GM10266 (cell line): ENCODE results near the gene OVCH2.

ENCODE experiments used
- DNase-seq: peaks from one replicate; pipeline ENCODE4 v3.0.0; 2012; ENCODE audit errors: extremely low spot score
- TF ChIP-seq, protein P1 (sequence below): IDR thresholded peaks from 2 replicates; pipeline ENCODE4 v1.5.1; 2012; ENCODE audit warnings: mild to moderate bottlenecking, low read depth; ENCODE audit not compliant: control insufficient read depth, insufficient read depth; ENCODE audit errors: missing control alignments

The OVCH2 gene

DNA sequence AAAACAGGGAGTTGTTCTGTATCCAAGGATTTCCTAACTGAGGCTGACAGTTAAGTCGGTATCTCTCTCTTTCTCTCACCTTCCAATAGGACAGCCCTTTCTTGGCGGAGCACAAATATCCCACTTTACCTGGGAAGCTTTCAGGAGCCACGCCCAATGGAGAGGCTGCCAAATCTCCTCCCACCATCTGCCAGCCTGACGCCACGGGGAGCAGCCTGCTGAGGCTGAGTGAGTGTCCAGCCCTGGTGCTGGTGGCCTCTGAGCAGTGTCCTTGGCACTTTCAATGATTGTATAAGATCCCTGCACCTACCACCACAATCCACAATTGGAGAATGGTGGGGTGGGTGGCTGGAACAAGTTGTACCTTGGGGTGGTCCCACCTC, 66.6 kb downstream of the OVCH2 start:
- no peak for DNase-seq
- TF ChIP-seq, protein P1, sequence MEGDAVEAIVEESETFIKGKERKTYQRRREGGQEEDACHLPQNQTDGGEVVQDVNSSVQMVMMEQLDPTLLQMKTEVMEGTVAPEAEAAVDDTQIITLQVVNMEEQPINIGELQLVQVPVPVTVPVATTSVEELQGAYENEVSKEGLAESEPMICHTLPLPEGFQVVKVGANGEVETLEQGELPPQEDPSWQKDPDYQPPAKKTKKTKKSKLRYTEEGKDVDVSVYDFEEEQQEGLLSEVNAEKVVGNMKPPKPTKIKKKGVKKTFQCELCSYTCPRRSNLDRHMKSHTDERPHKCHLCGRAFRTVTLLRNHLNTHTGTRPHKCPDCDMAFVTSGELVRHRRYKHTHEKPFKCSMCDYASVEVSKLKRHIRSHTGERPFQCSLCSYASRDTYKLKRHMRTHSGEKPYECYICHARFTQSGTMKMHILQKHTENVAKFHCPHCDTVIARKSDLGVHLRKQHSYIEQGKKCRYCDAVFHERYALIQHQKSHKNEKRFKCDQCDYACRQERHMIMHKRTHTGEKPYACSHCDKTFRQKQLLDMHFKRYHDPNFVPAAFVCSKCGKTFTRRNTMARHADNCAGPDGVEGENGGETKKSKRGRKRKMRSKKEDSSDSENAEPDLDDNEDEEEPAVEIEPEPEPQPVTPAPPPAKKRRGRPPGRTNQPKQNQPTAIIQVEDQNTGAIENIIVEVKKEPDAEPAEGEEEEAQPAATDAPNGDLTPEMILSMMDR, result no peak
